Measurements from ENCODE around the gene MYO1E.

- TF ChIP-seq POLR2AphosphoS5 (IDR thresholded peaks at IDR 0.05), result no peak
- no peak for TF ChIP-seq CTCF (IDR thresholded peaks at IDR 0.05)
- no peak for TF ChIP-seq POLR2A (IDR thresholded peaks at IDR 0.05)
Observed at GRCh38 chr15:59115047-59115446, 257.6 kb downstream of the MYO1E start.

All from prostate gland (tissue), 2 donors.